ENCODE results near the gene TGM2.

- TF ChIP-seq GATA2 (IDR thresholded peaks at IDR 0.05; ENCODE audit: low read depth, low read length) (no peak), GATA3 (IDR thresholded peaks at IDR 0.05; ENCODE audit: low read depth, low read length) (no peak)
Measured at GRCh38 chr20:38104285-38104684, 60.8 kb downstream of the TGM2 start.
